ENCODE data around the gene ECI1. TPM values are rescaled to one million over a fixed set of nuclear protein-coding genes. Genes with fewer than 3 reads are reported as not detected.

ECI1 gene
- total and polyA plus RNA-seq, 2 of the 13 experiments (the other 11 are each of a cell fraction or from before 2014, with no cell fraction given) = 82.0 to 102 TPM

DNA sequence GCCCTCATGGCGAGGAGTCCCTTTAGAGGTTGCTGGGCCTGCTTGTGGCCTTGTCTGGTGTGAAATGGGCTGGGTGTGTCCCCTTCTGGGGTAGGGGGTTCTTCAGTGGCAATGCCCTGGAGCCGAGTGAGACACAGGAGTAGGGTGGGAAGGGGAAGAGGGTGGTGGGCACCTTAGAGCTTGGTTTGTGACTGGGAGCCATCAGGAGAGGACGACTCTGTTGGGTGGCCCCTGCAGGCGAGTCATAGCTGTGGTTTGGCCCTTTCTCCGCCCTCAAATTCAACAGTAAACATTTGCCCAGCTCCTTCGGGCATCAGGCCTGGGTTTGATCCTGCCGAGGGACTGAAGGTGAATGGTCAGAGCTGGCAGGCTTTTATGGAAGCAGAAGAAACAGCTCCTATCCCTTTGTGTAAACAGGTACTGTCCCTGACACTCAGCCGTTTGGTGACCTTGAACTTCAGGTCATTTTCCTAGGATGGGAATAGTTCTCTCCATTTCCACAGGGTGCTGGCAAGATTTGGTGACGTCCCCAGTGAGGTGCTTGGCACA is 25.1 kb downstream of the ECI1 start (continued):
- no peak for TF ChIP-seq ZNF350 (CRISPR knock-in tag; IDR thresholded peaks at IDR 0.05; ENCODE audit: borderline replicate concordance, low read depth)
- TF ChIP-seq RFXANK (CRISPR knock-in tag; IDR thresholded peaks at IDR 0.05) = no peak
- no peak for TF ChIP-seq ZNF510 (CRISPR knock-in tag; IDR thresholded peaks at IDR 0.05; ENCODE audit: low read depth)
- TF ChIP-seq ZNF407 (CRISPR knock-in tag; IDR thresholded peaks at IDR 0.05; ENCODE audit: not compliant biosample characterization) = no peak
- TF ChIP-seq ZNF614 (CRISPR knock-in tag; IDR thresholded peaks at IDR 0.05; ENCODE audit: borderline replicate concordance) = 0 out of 2 replicates have a peak, but pooled peaks have one; percentile 39
- TF ChIP-seq, protein P1, sequence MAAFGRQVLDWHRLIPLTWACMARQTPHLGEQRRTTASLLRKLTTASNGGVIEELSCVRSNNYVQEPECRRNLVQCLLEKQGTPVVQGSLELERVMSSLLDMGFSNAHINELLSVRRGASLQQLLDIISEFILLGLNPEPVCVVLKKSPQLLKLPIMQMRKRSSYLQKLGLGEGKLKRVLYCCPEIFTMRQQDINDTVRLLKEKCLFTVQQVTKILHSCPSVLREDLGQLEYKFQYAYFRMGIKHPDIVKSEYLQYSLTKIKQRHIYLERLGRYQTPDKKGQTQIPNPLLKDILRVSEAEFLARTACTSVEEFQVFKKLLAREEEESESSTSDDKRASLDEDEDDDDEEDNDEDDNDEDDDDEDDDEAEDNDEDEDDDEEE (CRISPR knock-in tag; IDR thresholded peaks at IDR 0.05) = no peak
- no peak for TF ChIP-seq ZKSCAN5 (CRISPR knock-in tag; IDR thresholded peaks at IDR 0.05)
- no peak for TF ChIP-seq SRY (CRISPR knock-in tag; IDR thresholded peaks at IDR 0.05)
- TF ChIP-seq, protein P2, sequence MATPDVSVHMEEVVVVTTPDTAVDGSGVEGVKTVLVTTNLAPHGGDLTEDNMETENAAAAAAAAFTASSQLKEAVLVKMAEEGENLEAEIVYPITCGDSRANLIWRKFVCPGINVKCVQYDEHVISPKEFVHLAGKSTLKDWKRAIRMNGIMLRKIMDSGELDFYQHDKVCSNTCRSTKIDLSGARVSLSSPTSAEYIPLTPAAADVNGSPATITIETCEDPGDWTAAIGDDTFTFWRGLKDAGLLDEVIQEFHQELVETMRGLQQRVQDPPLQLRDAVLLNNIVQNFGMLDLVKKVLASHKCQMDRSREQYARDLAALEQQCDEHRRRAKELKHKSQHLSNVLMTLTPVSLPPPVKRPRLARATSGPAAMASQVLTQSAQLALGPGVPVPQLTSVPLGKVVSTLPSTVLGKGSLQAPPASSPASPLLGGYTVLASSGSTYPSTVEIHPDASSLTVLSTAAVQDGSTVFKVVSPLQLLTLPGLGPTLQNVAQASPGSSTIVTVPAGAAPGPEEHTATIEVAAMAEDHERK (CRISPR knock-in tag; IDR thresholded peaks at IDR 0.05; ENCODE audit: low read depth) = no peak
- TF ChIP-seq ZNF101 (CRISPR knock-in tag; IDR thresholded peaks at IDR 0.05; ENCODE audit: borderline replicate concordance, low read depth) = no peak
- peak; percentile 88 for TF ChIP-seq HMG20A (CRISPR knock-in tag; IDR thresholded peaks at IDR 0.05; ENCODE audit: borderline replicate concordance)
- TF ChIP-seq BORCS8-MEF2B (CRISPR knock-in tag; IDR thresholded peaks at IDR 0.05) = no peak
- no peak for TF ChIP-seq ZNF160 (CRISPR knock-in tag; IDR thresholded peaks at IDR 0.05)
- TF ChIP-seq FOXA3 (CRISPR knock-in tag; IDR thresholded peaks at IDR 0.05) = peak; percentile 96
- TF ChIP-seq TAF1 (CRISPR knock-in tag; IDR thresholded peaks at IDR 0.05) = no peak
- TF ChIP-seq, protein P3, sequence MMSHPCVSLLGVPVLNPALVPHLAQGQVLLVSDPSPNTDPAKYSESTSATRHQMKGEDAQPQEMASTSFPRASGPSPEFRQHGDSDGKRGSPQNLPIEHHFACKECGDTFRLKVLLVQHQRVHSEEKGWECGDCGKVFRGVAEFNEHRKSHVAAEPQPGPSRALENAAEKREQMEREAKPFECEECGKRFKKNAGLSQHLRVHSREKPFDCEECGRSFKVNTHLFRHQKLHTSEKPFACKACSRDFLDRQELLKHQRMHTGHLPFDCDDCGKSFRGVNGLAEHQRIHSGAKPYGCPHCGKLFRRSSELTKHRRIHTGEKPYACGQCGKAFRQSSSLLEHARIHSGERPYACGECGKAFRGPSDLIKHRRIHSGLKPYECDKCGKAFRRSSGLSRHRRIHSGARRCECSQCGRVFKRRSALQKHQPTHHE (CRISPR knock-in tag; IDR thresholded peaks at IDR 0.05; ENCODE audit: borderline replicate concordance) = no peak
- no peak for TF ChIP-seq ZNF24 (IDR thresholded peaks at IDR 0.05)
- peak; percentile 75; the same call in 1 of the 2 replicates for TF ChIP-seq MTA1 (CRISPR knock-in tag; IDR thresholded peaks at IDR 0.05; ENCODE audit: borderline replicate concordance)
- TF ChIP-seq ZSCAN12 (CRISPR knock-in tag; IDR thresholded peaks at IDR 0.05) = no peak

Data from HepG2 (cell line).